Cardiac ventricle fibroblast (primary cell): ENCODE data around the gene SLC16A3. TPM values are rescaled to one million over a fixed set of nuclear protein-coding genes. Genes with fewer than 3 reads are reported as not detected.

Source experiments
- total RNA-seq: library from RNA; depleted of rRNA; stranded (reverse); fragments of >200 nt; gene quantifications from 2 replicates; pipeline ENCODE4 v1.2.3, GENCODE V29; 2015

Gene SLC16A3
- 107 and 162 TPM in 2 replicates for total RNA-seq

DNA sequence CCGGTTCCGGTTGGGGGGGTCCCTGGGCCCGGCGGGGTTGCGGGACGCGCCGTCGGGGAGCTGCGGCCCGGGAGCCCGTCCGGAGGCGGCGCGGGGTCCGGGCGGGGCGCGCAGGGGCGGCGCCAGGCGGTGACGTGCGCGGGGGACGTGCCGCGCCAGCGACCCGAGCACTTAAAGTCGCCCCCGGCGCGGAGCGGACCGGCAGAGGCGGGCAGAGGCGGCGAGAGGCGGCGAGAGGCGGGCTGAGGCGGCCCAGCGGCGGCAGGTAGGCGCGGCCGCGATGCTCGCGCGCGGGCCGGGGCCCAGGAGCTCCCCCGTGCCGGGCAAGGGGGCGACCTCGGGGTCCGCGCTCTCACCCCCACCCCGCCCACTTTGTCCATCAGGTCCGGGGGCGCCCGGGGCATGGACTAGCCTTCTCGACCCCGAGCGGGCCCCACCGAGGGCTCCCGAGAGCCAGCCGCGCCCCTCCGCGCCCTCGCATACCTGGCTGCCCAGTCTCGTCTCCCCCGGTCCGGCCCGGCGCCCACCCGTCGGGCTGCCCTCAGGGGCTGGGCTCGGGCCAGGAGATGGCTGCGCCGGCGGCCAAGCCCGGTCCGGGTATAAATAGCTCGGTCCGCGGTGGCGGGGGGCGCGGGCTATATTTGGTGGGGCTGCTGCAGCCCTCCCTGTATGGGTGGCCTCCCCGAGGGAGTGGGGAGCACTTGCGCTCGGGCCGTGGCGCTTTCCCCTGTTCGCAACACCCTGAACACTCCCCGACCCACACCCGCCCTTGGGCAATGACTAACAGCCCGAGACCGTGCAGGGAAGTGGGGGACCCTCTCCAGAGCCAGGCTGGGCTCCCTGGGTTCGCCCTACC, at the start of gene SLC16A3:
SLC16A3 (plus strand) TSS at position 201 of the 856 bp plus-strand sequence. CDS start 6,967 bp downstream, outside the sequence.

DNA sequence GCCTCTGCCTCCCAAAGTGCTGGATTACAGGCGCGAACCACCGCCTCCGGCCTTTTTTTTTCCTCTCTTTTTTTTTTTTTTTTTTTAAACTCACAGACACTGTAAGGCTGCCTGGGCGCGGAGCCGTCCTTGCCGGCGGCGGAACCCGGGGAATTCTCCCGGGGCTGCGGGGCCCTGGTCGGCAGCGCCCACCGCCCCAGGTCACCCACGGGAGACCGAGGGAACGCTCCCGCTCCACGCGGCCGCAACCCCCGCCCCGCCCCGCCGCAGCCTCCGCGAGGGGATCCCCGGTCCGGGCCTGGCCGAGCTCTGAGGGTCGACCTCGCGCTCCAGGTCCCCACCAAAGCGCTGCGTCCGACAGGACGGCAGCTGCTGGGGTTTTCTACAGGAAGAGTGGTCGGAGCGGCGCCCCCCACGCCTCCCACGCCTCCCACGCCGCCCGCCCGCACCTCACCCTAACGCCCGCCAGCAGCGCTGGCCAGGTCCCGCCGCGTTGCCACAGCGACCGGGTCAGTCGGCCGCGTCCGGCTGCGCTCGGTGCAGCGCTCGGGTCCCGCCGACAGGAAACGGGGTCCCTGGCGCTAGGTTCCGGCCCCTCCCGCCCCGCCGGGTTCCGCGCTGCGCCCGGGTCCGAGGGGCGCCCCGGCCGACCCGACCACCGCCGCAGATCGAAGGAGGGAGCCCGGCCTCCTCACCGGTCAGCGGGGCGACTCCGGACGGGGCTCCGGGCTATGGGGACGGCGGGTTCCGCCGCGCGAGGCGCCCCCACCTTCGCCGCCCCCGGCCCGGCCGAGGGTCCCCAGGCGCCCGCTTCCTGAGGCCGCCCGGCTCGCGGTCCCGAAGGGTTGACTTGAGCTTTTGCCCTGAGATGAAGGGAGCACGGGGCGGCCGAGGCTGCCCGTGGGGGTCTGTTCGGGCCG, 16.3 kb upstream of the SLC16A3 start, which contains the start of gene CCDC57:
CCDC57 (minus strand) TSS at position 512 of the 920 bp plus-strand sequence. CDS start 10,898 bp downstream, outside the sequence.

DNA sequence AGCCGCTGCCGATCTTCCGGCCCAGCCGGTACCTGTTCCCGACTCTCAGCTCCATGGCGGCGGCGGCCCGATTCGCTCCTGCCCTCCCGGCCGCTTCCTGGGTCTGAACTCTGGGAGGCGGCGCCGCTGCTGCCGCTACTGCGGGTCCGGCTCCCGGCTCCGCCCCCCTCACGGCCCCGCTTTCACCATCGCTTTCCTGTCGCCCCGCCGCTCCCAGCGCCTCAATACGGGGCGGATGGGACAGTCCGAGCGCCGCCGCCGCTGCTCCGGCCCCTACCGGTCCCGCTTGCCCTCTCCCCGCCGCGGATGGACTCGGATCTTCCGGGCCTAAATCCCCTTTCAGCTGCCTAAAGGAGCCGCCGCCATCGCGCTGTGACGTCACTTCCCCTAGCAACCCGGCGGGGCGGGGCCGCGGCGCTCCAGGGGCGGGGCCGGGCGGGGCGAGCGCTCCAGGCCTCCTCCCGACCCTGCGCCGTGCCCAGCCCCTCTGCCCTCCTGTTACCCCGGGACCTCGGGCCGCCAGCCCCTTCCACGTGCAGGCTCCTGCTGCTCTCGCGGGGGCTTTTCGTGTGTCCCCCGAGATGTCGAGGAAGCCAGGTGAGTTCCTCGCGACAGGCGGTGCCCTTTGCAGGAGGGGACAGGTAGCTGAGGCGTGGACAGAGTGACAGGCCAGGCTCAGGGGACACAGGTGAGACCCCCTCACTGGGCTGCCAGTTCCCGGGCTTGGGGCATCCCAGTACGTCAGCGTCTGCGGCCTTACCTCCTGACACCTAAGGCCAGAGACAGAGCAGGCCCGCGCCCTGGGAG, 44.7 kb downstream of the SLC16A3 start, which contains the start of gene CSNK1D:
CSNK1D (minus strand) TSS at position 374 of the 807 bp plus-strand sequence; CDS start at position 55, 319 bp downstream.

Other genes with a start within 250 kb of the SLC16A3 start
- gene CENPX, start 206.2 kb upstream of the SLC16A3 start, total RNA-seq: 36.2 and 42.7 TPM in 2 replicates
- gene LRRC45, start 205.7 kb upstream of the SLC16A3 start, total RNA-seq: 11.6 and 13.3 TPM in 2 replicates
- 16.2 and 19.9 TPM in 2 replicates for gene RAC3, start 197.4 kb upstream of the SLC16A3 start, total RNA-seq
- 70.6 and 80.2 TPM in 2 replicates for gene DCXR, start 191.3 kb upstream of the SLC16A3 start, total RNA-seq
- gene RFNG, start 177.2 kb upstream of the SLC16A3 start, total RNA-seq: 31.4 and 39.7 TPM in 2 replicates
- gene GPS1, start 177.1 kb upstream of the SLC16A3 start, total RNA-seq: 72.1 and 78.6 TPM in 2 replicates
- gene DUS1L, start 163.2 kb upstream of the SLC16A3 start, total RNA-seq: 40.1 and 50.9 TPM in 2 replicates
- gene FASN, start 130.8 kb upstream of the SLC16A3 start, total RNA-seq: 100 and 104 TPM in 2 replicates
- 8.7 and 9.5 TPM in 2 replicates for gene CCDC57, start 16.2 kb upstream of the SLC16A3 start, total RNA-seq
- gene CSNK1D, start 44.7 kb downstream of the SLC16A3 start, total RNA-seq: 59.9 and 85.4 TPM in 2 replicates
- gene CD7, start 88.6 kb downstream of the SLC16A3 start, total RNA-seq: 0.20 TPM in 1 of 2 replicates, not detected in the other
- 8.6 and 12.6 TPM in 2 replicates for gene SECTM1, start 104.7 kb downstream of the SLC16A3 start, total RNA-seq
- not detected in 2 replicates for gene TEX19, start 130.2 kb downstream of the SLC16A3 start, total RNA-seq
- gene UTS2R, start 142.7 kb downstream of the SLC16A3 start, total RNA-seq: not detected in 2 replicates
- gene HEXD, start 189.3 kb downstream of the SLC16A3 start, total RNA-seq: 6.9 and 13.8 TPM in 2 replicates
- 30.7 and 42.5 TPM in 2 replicates for gene OGFOD3, start 189.5 kb downstream of the SLC16A3 start, total RNA-seq
- 42.2 and 67.1 TPM in 2 replicates for gene CYBC1, start 221.7 kb downstream of the SLC16A3 start, total RNA-seq
- 16.7 and 20.0 TPM in 2 replicates for gene NARF, start 229.7 kb downstream of the SLC16A3 start, total RNA-seq